C4-2B (cell line): Measurements from ENCODE around the gene NDFIP1.
A peak's percentile ranks its signal among the peaks of the same experiment; 100 is the strongest.

Experiments
- CTCF ChIP-seq: fragments of 450-650 bp; conservative IDR thresholded peaks from 2 replicates; pipeline ENCODE4 v1.5.1; 2017; ENCODE audit warnings: mild to moderate bottlenecking
- ZFX ChIP-seq: fragments of 450-650 bp; IDR thresholded peaks from 2 replicates; pipeline ENCODE4 v1.6.1; 2017

GRCh38 chr5:142110046-142110531 lies 1.5 kb downstream of the NDFIP1 start:
- TF ChIP-seq CTCF (peak; percentile 14), ZFX (no peak)
